ENCODE data around the gene ARID1B. TPM values are rescaled to one million over a fixed set of nuclear protein-coding genes. Genes with fewer than 3 reads are reported as not detected.

Gene ARID1B
- total RNA-seq, 6 experiments from 2014 or later = 23.2 to 35.3 (median 30.7) TPM

DNA sequence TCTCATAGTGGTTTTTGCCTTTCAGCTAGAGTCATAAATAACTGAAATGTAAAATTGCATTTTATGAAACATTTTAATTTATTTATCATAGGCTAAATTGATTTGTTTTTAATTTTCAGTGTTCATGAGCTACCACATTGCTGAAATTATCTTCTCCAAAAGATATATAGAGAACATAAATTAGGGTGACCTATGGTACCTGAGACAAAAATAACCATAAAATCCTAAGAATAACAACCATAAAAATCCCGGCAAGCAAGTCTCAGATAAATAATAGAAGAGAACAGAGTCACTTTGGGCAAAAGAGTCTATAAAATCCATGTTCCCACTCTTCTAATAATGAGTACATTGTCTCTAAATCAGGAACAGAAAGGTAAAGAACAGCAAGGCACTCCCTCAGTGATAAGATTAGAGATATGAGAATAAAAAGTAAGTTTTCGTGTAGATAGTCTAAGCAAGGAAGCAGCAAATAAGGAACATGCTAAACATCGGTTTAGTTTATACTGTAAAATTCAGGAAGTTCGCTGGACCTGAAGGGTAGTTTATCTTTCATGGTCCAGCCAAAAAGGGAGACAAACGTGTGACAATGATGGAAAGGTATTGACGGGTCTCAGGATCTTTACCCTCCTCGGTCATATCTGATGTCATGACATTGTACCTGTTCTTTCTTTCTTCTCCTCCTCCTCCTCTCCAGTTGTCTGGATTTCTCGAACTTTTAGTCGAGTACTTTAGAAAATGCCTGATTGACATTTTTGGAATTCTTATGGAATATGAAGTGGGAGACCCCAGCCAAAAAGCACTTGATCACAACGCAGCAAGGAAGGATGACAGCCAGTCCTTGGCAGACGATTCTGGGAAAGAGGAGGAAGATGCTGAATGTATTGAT, 428.5 kb downstream of the ARID1B start:
- no peaks in the 10 kb centered on the region for H3K9me3 ChIP-seq
- H3K36me3 ChIP-seq = peaks cover 7 to 53% (median 15%) of the 10 kb centered on the region in 4 donors
- no peak for ATAC-seq
- no peak for TF ChIP-seq POLR2A (IDR thresholded peaks at IDR 0.05)
- TF ChIP-seq, protein P1, sequence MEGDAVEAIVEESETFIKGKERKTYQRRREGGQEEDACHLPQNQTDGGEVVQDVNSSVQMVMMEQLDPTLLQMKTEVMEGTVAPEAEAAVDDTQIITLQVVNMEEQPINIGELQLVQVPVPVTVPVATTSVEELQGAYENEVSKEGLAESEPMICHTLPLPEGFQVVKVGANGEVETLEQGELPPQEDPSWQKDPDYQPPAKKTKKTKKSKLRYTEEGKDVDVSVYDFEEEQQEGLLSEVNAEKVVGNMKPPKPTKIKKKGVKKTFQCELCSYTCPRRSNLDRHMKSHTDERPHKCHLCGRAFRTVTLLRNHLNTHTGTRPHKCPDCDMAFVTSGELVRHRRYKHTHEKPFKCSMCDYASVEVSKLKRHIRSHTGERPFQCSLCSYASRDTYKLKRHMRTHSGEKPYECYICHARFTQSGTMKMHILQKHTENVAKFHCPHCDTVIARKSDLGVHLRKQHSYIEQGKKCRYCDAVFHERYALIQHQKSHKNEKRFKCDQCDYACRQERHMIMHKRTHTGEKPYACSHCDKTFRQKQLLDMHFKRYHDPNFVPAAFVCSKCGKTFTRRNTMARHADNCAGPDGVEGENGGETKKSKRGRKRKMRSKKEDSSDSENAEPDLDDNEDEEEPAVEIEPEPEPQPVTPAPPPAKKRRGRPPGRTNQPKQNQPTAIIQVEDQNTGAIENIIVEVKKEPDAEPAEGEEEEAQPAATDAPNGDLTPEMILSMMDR (IDR thresholded peaks at IDR 0.05) = no peak
- no peak for DNase-seq
- WGBS (ENCODE audit: insufficient coverage, low coverage, low lambda C conversion rate, missing lambda C conversion rate) = 85% methylated on average over 10 of the region's 11 CpGs
- H3K4me1 ChIP-seq = no peaks in the 10 kb centered on the region
- no peak overlapping the region for H3K27ac ChIP-seq
- intact Hi-C loops (cut with DNase I) = no loop called here
- no peaks in the 10 kb centered on the region for H3K27me3 ChIP-seq
- no peak overlapping the region for H3K4me3 ChIP-seq

DNA sequence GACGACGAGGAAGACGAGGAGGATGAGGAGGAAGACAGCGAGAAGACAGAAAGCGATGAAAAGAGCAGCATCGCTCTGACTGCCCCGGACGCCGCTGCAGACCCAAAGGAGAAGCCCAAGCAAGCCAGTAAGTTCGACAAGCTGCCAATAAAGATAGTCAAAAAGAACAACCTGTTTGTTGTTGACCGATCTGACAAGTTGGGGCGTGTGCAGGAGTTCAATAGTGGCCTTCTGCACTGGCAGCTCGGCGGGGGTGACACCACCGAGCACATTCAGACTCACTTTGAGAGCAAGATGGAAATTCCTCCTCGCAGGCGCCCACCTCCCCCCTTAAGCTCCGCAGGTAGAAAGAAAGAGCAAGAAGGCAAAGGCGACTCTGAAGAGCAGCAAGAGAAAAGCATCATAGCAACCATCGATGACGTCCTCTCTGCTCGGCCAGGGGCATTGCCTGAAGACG, 429.2 kb downstream of the ARID1B start:
- Histone ChIP-seq H3K27ac (no peak overlapping the region), H3K36me3 (peaks cover 7 to 46% (median 12%) of the 10 kb centered on the region in 4 donors), H3K4me1 (no peaks in the 10 kb centered on the region), H3K9me3 (no peaks in the 10 kb centered on the region), H3K4me3 (no peak overlapping the region), H3K27me3 (no peaks in the 10 kb centered on the region)
- 100% methylated on average over 11 of the region's 23 CpGs for WGBS (ENCODE audit: insufficient coverage, low coverage, low lambda C conversion rate, missing lambda C conversion rate)
- DNase-seq = no peak
- intact Hi-C loops (cut with DNase I) = no loop called here
- TF ChIP-seq, protein P1 (IDR thresholded peaks at IDR 0.05) = no peak
- ATAC-seq = no peak

DNA sequence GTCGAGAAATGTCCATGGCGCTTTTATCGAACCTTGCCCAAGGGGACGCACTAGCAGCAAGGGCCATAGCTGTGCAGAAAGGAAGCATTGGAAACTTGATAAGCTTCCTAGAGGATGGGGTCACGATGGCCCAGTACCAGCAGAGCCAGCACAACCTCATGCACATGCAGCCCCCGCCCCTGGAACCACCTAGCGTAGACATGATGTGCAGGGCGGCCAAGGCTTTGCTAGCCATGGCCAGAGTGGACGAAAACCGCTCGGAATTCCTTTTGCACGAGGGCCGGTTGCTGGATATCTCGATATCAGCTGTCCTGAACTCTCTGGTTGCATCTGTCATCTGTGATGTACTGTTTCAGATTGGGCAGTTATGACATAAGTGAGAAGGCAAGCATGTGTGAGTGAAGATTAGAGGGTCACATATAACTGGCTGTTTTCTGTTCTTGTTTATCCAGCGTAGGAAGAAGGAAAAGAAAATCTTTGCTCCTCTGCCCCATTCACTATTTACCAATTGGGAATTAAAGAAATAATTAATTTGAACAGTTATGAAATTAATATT, 430.4 kb downstream of the ARID1B start:
- Histone ChIP-seq H3K27ac (no peak overlapping the region), H3K4me1 (no peaks in the 10 kb centered on the region), H3K4me3 (no peak overlapping the region), H3K27me3 (no peaks in the 10 kb centered on the region), H3K36me3 (peaks cover 7 to 40% (median 12%) of the 10 kb centered on the region in 4 donors), H3K9me3 (no peaks in the 10 kb centered on the region)
- ATAC-seq (no peak), DNase-seq (no peak)
- 92% methylated on average over 2 of the region's 15 CpGs for WGBS (ENCODE audit: insufficient coverage, low coverage, low lambda C conversion rate, missing lambda C conversion rate)
- no peak for TF ChIP-seq POLR2A (IDR thresholded peaks at IDR 0.05)
- TF ChIP-seq, protein P1 (IDR thresholded peaks at IDR 0.05) = no peak
- intact Hi-C loops (cut with DNase I) = no loop called here

GRCh38 chr6:157209865-157210530, 432.8 kb downstream of the ARID1B start:
- WGBS (ENCODE audit: insufficient coverage, low coverage, low lambda C conversion rate, missing lambda C conversion rate) = 96% methylated on average over 9 of the region's 10 CpGs
- Histone ChIP-seq H3K4me1 (no peaks in the 10 kb centered on the region), H3K9me3 (no peaks in the 10 kb centered on the region), H3K27ac (no peak overlapping the region), H3K36me3 (peaks cover 0 to 19% (median 0%) of the 10 kb centered on the region in 4 donors), H3K27me3 (no peaks in the 10 kb centered on the region), H3K4me3 (no peak overlapping the region)
- TF ChIP-seq POLR2A (IDR thresholded peaks at IDR 0.05) = no peak
- TF ChIP-seq, protein P1 (IDR thresholded peaks at IDR 0.05) = no peak
- intact Hi-C loops (cut with DNase I) = no loop called here
- no peak for DNase-seq
- no peak for ATAC-seq
